Left kidney (tissue), 2 donors: ENCODE results near the gene TPPP2. TPM values are rescaled to one million over a fixed set of nuclear protein-coding genes. Genes with fewer than 3 reads are reported as not detected.
"Not testable (repeated sequence)": the region's sequence is repeated elsewhere in the genome, so short reads cannot be mapped to it uniquely, and the experiment has no call there.

Experiments used
- DNase-seq: peaks from one replicate; pipeline ENCODE4 v3.0.0-alpha.2; 2013
- polyA plus RNA-seq: library from polyadenylated mRNA; unstranded; fragments of 120-200 nt; gene quantifications from one replicate; pipeline ENCODE4 v1.2.1, GENCODE V29; 2013; ENCODE audit not compliant: insufficient read length

TPPP2 gene
- polyA plus RNA-seq, 1 donor, result 2.7 TPM

DNA sequence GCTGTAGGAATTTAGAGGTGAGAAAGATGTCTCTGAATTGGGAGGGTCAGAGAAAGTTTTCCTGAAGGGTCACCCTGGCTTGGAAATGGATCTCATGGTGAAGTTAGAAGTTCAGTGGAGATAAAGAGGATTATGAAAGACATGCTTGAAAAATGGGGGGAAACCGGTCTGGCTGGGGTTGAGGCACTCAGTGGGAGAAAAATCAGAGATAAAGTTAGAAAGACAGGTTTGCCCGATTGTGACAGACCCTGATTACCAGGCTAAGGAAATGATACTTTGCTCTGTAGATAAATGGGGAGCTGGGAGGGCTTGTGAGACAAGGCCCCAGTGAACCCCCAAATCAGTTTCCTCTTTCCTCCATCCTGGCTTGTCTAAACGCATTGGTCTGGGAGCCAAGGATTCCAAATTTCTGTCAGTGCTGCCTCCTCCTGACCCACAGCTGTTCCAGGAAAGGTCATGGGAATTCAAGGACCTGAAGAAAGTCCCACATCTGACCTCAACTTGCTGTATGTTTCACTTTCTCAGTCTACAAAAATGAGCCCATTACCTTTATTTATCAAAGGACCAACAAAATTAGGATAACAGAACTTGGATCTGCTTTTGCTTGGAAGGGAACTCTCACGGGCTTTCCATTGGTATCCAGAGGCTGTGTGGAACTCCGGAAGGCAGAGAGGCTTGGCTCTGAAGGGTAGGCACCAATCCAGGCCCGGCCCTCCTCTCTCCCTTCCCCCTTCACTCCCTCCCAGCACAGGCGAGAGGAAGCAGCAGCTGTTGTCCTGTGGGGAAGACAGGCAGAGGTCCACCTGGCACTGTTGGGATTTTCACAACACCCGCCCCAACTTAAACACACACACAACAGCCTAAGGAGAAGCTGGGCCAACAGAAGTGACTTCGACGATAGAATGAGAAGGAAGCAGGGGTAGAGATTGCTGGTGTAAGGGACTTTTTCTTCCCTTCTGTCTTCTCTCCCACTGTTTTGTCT, 8.7 kb downstream of the TPPP2 start:
- DNase-seq, result no peak

DNA sequence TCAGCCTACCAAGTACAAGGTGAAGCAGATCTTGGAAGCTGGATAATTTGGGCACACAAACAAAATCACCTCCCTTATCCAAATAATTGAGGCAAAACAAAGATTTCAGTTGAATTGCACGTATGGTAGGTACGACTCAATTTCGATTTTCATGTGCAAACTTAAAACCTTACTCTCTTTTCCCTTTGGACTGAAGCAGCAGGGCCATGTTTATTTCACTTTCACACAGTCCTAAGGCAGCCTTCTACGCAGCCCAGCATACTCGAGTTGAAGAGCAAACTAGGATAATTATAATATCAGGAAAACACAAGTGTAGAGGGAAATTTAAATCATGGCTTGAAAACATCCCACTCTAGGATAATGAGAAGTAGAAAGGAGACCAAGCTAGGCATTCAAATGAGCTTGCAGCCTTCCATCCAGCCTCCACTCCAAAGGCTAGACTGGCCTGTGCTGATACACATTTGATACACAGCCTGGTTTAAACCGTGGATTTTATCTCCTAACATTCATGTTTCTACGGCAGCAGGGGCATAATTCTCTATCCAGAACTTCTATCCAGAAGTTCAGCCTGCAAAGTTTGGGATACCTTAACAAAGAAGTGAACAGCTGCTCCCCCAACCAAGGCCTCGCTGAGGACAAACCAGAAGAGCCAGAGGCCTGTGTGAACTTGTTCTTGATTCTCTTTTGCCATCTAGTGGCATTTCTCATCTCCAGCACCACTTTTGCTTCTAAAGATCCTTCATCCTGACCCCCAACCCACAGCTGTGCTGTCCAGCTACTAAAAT, 9.8 kb downstream of the TPPP2 start:
- DNase-seq, result peak; percentile 80

DNA sequence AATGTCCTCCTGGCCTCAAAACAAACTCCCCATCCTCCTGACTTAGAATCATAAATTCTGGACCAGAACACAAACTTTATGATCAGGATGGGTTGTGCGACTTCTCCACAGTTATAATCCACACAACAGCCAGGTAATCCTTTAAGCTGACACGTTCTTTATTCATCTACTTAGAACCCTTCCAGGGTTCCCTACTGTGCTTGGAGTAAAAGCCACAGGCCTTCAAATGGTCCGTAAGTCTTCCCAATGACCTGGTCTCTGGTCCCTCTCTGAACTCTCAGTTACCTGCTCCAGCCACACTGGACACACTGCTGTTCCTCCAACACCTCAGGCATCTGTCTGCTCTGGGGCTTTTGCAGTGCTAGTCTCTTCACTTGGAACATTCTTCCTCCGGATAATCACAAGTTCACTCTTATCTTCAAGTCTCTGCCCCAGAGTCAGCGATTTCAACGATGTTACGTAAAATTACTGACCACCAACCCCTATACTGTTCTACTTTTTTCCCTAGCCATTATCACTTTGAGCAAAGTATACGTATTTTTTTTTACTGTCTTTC, 10.4 kb downstream of the TPPP2 start:
- no peak for DNase-seq

DNA sequence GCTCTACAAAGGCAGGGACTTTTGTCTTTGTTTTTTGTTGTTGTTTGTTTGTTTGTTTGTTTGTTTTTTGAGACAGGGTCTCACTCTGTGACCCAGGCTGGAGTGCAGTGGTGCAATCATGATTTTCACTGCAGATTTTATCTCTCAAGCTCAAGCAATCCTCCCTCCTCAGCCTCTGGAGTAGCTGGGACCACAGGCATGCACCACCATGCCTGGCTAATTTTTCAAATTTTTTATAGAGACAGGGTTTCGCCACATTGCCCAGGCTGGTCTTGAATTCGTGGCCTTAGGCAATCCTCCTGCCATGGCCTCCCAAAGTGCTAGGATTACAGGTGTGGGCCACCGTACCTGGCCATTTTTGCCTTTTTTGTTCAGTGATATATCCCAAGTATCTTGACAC, 10.9 kb downstream of the TPPP2 start:
- DNase-seq, result not testable (repeated sequence)

DNA sequence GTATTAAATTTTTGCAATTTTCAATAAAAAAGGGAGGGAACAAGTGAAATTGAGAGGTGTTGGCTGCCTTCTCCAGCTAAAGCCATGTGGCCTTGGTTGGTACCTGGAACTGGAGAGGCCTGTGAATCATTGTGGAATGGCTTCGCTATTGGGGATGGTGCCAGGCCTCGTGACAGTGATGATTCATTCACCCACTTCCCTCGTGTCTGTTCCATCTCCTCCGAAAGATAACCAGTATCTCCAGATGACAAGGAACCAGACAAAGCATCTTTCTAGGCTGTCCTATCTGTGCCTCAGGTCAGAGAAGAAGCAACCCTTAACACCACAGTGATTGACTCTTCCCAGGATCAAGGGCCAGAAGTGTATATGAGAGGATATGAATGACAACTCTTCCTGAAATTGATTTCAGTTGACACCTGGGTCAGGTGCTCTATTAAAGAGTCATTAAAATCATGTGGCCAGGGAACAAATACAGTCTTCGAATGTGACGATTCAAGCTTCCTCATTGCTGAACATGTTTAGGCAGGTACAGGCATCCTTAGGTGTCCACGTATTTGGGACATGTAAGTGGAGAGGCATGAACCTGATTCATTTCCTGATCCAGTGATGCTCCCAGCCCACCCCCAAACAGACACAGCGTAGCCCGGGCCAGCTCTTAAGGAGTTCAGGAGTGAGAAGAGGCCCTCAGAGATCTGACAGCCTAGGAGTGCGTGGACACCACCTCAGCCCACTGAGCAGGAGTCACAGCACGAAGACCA, 11.8 kb downstream of the TPPP2 start, which contains the start of gene RNASE7:
TSS of gene RNASE7 (plus strand) at position 687 of the 758 bp plus-strand sequence. CDS start 631 bp downstream, outside the sequence.
- no peak for DNase-seq

DNA sequence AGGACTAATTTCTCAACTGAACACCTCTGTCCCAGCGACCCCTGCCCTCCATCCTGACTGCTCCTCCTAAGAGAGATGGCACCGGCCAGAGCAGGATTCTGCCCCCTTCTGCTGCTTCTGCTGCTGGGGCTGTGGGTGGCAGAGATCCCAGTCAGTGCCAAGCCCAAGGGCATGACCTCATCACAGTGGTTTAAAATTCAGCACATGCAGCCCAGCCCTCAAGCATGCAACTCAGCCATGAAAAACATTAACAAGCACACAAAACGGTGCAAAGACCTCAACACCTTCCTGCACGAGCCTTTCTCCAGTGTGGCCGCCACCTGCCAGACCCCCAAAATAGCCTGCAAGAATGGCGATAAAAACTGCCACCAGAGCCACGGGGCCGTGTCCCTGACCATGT, 12.9 kb downstream of the TPPP2 start:
- no peak for DNase-seq

DNA sequence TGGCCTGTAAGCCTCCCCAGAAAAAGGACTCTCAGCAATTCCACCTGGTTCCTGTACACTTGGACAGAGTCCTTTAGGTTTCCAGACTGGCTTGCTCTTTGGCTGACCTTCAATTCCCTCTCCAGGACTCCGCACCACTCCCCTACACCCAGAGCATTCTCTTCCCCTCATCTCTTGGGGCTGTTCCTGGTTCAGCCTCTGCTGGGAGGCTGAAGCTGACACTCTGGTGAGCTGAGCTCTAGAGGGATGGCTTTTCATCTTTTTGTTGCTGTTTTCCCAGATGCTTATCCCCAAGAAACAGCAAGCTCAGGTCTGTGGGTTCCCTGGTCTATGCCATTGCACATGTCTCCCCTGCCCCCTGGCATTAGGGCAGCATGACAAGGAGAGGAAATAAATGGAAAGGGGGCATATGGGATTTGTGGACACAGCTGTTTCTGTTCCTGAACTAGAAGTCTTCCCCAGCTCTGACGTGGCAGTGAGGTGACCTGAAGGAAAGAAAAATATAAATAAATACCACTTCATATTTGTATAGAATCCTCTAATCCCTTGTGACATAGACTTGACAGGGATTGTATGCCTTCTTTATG, 13.5 kb downstream of the TPPP2 start:
- DNase-seq, result no peak

DNA sequence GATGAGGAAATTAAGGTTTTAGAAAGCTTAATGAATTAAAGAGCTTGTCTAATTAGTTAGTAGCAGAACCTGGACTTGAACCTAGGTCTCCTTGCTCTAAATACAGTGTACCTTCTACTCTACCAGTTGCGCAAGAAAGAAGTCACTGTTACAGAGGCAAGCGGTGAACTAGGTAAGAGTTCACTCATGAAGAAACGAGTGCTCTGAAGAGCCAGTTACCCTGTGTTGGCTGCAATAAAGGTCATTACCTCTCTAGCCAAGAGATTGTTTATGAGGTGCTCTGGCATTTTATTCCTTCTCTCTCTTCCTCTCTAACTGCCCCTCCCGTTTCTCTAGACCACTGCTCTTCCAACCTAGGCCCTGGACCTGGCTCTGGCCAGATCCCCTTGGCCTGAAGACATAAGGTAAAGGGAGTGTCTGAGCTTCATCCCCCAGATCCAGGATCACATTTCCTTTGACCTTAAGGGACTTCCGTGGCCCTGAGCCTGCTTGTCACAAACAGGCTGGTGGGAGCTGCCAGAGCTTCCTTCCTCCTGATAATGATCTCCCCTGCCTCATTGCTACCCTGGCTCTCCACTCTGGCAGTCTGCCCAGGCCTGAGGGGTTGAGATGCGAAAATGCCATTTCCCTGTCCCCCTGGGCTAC, 14.1 kb downstream of the TPPP2 start:
- no peak for DNase-seq

DNA sequence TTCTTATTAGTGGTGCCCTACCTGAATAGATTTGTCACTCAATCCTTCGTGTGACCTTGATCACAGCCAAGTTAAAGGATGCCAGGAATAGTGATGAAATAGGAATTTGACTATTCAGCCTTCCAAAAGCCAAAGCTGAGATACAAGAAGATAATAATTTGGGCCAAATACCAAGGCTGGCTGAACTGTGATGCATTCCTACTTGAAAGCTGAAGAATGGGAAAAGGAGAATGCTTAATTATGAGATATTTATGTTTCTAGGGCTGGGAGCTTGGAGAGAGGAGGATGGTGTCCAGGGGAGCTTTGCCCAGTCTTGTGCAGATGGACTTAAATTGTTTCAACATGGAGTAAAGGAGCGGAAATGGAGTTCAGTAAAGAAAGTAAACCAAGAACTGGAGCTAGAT, 17.4 kb downstream of the TPPP2 start:
- no peak for DNase-seq

DNA sequence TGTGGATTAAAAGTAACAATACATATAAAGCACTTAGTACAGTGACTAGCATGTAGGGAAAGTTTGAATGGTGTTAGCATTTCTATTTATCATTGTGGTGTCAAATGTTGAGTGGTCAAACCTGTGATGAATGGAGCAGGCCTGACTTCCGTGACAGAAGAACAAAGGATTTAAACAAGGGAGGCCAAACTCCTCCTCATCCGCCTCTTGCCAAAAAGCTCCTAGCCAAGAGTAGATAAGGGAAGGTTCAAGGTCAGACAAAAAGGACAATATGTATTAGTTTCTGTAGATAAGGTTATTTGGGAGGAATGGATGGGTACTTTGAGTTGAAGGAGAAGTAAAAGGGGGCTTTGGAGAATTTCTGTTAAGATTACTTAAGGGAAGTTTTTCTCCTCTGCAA, 18.6 kb downstream of the TPPP2 start:
- no peak for DNase-seq

DNA sequence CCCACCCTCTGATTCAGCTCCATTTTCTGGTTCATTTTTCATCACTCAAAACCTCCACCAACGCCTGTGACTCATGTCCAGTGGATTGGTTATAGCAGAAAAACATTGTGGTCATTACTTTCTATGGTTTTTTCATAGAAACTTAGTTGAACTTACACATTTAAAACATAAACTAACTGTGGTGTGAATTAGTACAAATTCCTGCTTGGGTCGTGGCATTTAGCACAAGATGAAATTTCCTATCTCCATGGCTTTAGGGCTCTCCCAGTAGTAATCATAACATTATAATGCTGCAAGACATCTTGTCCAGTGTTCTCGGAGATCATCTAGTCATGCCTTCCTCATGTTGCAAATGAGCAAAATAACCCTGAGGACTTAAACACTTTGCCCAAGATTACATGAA, 19.3 kb downstream of the TPPP2 start:
- DNase-seq, result no peak

DNA sequence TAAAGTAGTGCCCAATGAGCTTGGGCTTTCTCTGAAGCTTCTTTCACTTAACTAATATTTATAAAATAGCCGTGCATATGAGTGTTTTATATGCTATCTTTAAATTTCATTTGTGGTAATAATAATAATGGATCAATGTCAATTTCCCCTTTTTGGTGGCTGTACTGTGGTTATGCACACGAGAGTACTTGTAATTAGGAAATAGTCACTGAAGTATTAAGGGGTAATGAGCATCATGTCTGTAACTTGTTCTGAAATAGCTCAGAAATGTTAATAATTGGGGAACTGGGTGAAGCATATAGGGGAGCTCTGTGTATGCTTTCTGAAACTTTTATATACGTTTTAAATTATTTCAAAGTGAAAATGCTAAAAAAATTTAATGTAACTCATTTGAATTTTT, 20.6 kb downstream of the TPPP2 start:
- no peak for DNase-seq

DNA sequence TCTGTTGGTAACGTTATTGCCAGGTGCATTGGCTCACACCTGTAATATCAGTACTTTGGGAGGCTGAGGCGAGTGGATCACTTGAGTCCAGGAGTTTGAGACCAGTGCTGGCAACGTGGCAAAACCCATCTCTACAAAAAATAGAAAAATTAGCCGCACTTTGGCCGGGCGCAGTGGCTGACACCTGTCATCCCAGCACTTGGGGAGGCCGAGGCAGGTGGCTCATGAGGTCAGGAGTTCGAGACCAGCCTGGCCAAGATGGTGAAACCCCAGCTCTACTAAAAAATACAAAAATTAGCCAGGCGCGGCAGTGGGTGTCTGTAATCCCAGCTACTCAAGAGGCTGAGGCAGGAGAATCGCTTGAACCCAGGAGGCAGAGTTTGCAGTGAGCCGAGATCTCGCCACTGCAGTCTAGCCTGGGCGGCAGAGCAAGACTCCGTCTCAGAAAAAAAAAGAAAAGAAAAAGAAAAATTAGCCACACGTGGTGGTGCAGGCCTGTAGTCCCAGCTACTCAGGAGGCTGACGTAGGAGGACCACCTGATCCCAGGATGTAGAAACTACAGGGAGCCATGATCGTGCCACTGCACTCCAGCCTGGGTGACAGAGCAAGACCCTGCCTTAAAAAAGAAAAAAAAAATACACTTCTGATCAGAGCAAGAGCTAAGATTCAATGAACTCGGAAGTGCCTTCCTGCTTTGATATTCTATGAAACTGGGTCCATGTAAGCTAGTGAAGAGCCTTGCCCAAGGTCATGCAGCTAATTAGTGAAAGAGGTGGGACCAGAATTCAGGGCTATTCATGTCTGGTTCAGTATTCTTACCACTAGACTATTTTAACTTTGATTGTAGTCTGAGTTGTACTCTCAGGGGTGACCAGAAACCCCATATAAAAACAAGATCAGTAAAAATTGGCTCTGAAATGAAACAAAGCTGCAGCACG, 23.4 kb downstream of the TPPP2 start:
- DNase-seq, result no peak

DNA sequence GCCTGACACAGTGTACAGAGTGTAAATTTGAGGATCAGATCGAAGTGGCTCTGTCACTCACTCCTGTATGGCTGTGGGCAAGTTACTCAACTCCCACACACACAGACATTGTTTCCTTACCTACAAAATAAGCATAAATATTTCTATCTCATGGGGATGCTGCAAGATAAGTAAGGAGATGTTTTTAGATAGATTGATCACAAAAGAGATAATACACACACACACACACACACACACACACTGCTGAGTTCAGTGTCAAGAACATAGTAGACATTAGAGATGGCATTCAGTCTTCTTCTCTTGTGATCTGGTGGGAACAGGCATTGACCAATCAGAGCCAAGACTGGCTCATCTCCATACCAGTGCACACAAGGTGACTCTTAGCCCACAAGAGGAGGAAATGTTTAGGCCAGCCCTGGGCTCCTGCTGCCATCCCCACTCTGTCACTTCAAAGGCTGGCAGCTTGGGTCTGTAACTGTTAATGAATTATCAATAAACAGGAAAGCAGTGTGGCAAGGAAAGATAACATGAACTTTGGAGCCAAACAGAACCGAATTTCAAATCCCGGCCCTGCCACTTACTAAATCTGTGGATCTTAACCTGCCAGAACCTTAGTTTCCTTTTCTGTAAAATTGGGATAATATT, 24.2 kb downstream of the TPPP2 start:
- DNase-seq, result no peak

DNA sequence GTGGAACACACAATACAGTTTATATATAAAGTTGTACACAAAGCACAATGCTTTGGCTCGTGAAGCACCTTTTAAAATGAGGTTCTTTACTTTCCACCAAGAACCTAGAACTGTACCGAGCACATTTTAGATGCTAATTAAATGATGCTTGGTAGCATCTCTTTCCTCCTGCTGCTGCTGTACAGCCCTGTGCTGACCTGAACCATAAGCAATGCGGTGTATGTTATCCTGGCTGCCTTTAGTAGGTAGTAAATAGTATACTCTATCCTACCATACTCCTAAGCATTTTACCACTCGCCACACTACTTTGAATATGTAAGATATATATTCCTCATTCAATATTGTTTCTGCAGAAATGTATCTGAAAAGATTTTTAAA, 24.7 kb downstream of the TPPP2 start:
- DNase-seq, result no peak

DNA sequence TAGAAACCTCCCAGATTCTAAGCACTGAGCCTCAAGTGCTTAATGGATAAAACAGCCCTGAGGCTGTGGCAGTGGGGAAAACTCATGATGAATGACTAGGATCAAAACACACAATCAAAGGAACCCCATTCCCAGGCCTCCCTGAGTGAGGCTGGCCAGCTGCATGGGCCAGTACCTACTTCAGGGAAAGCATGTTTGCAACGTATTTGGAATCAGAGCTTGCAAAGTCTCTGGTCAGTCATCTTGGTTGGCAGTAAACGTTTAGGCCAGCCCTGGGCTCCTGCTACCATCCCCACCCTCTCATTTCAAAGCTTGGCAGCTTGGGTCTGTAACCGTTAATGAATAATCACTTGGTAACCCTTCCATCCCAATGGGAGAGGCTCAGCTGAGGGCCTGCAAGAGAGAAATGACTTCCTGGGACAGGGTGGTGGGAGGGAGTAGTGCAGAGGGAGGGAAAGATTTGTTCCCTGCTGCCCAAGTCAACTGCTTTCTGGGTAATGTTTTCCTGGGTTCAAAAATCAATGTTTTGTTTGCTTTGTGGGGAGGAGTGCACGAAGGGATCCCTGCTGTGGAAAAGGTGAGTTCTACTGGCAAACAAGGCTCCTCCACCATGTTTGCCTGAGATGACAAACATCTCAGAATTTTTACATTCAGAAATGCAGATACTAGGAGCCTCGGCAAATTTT, 25.6 kb downstream of the TPPP2 start:
- DNase-seq, result no peak

DNA sequence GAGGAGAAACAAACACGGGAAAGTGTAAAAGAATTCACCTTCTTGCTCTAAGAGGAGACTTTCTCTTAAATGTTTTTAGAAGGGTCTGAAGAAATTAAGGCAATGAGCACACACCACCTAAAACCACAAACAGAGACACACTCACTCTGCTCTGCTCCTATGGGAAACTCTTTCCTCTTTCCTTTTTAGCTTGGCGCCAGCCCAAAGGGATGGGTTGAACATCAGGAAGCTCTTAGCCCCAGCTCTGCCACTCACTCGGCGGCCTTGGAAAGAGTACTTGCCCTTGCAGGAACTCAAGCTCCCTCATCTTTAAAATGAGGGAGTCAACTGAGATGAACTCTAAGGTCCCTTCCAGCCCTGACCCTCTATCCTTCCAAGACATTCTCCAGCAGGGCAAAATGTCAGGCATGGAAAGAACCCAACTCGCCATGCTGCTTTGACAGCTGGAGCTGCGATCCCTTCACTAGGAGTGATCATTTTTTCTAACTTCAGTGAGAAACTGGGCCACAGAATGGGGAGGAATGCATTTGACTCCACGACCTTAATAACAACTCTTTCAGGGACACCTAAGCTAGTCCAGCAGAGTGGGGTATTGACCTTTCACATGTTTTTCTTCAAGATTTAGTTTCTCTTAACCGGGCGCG, 26.6 kb downstream of the TPPP2 start:
- DNase-seq, result no peak
